Activated T-cell treated with anti-CD3 and anti-CD28 coated beads, Interleukin-2, amount 50 U/mL, for 72 hours (primary cell): ENCODE measurements around the gene ACSM3. TPM values are rescaled to one million over a fixed set of nuclear protein-coding genes. Genes with fewer than 3 reads are reported as not detected.

Experiments
- ATAC-seq, 2 donors: fragments of 150-1000 bp; cut with Tn5 transposase; replicated peaks in 1 of 2; 2 replicates each; pipeline ENCODE4 v1.10.0; 2021; ENCODE audit warnings: moderate library complexity in 2 of 2, mild to moderate bottlenecking in 1 of 2
- DNase-seq, 2 donors: peaks; one replicate each; pipeline ENCODE4 v3.0.0; 2021 to 2022; ENCODE audit warnings: mixed read lengths in 1 of 2
- H3K27ac Mint-ChIP-seq: one replicate; pipeline ENCODE4 v1.8.0; 2022; ENCODE audit warnings: mild to moderate bottlenecking, moderate library complexity, mixed read lengths
- H3K27me3 Mint-ChIP-seq: one replicate; pipeline ENCODE4 v1.8.0; 2022; ENCODE audit warnings: low read depth, mixed read lengths
- H3K36me3 Mint-ChIP-seq, 2 donors: one replicate each; pipeline ENCODE4 v1.8.0; 2022; ENCODE audit warnings: mixed read lengths in 2 of 2, mild to moderate bottlenecking in 1 of 2; ENCODE audit not compliant: insufficient read depth in 2 of 2
- H3K4me1 Mint-ChIP-seq: one replicate; pipeline ENCODE4 v1.8.0; 2022; ENCODE audit warnings: low read depth, mixed read lengths
- H3K4me3 Mint-ChIP-seq, 2 donors: one replicate each; pipeline ENCODE4 v1.8.0; 2022; ENCODE audit warnings: mild to moderate bottlenecking in 2 of 2, mixed read lengths in 2 of 2, moderate library complexity in 2 of 2
- H3K9me3 Mint-ChIP-seq, 2 donors: one replicate each; pipeline ENCODE4 v1.8.0; 2022; ENCODE audit warnings: mixed read lengths in 2 of 2
- total RNA-seq, 2 donors: library from RNA; stranded (reverse); gene quantifications; one replicate each; pipeline ENCODE4 v1.2.3, GENCODE V29; 2022

ACSM3 gene
- total RNA-seq, 2 donors from 2014 or later: 23.7 to 26.7 TPM

GRCh38 chr16:20826039-20826566 is 62.3 kb downstream of the ACSM3 start:
- ATAC-seq (no peak), DNase-seq (no peak)
- H3K27ac Mint-ChIP-seq: no peak overlapping the region
- H3K4me3 Mint-ChIP-seq: no peak overlapping the region
- H3K36me3 Mint-ChIP-seq: peaks cover 2 to 12% of the 10 kb centered on the region in 2 donors
- peaks cover 7% of the 10 kb centered on the region for H3K4me1 Mint-ChIP-seq
- H3K27me3 Mint-ChIP-seq: no peaks in the 10 kb centered on the region
- H3K9me3 Mint-ChIP-seq: no peaks in the 10 kb centered on the region

- DNase-seq (no peak), ATAC-seq (no peak)
- no peaks in the 10 kb centered on the region for H3K4me1 Mint-ChIP-seq
- H3K36me3 Mint-ChIP-seq: peaks cover 2 to 9% of the 10 kb centered on the region in 2 donors
- H3K27me3 Mint-ChIP-seq: no peaks in the 10 kb centered on the region
- no peak overlapping the region for H3K4me3 Mint-ChIP-seq
- no peak overlapping the region for H3K27ac Mint-ChIP-seq
- H3K9me3 Mint-ChIP-seq: peaks cover 0 to 2% of the 10 kb centered on the region in 2 donors
These were observed 65.7 kb downstream of the ACSM3 start for GRCh38 chr16:20829536-20829935.

- ATAC-seq (no peak), DNase-seq (no peak)
- Mint-ChIP-seq H3K4me1 (no peaks in the 10 kb centered on the region), H3K36me3 (peaks cover 4 to 16% of the 10 kb centered on the region in 2 donors), H3K9me3 (peaks cover 2% of the 10 kb centered on the region in 2 donors), H3K4me3 (no peak overlapping the region), H3K27ac (no peak overlapping the region), H3K27me3 (no peaks in the 10 kb centered on the region)
These were observed 66.6 kb downstream of the ACSM3 start for GRCh38 chr16:20830372-20830771.

GRCh38 chr16:20833086-20833485 is 69.3 kb downstream of the ACSM3 start:
- Mint-ChIP-seq H3K27me3 (no peaks in the 10 kb centered on the region), H3K36me3 (peaks cover 6 to 32% of the 10 kb centered on the region in 2 donors), H3K4me3 (no peak overlapping the region), H3K9me3 (peaks cover 2 to 7% of the 10 kb centered on the region in 2 donors), H3K4me1 (no peaks in the 10 kb centered on the region), H3K27ac (no peak overlapping the region)
- ATAC-seq: no peak
- DNase-seq: no peak

GRCh38 chr16:20838240-20838639 is 74.4 kb downstream of the ACSM3 start:
- Mint-ChIP-seq H3K4me3 (no peak overlapping the region), H3K27ac (no peak overlapping the region), H3K27me3 (no peaks in the 10 kb centered on the region), H3K9me3 (peaks cover 2 to 7% of the 10 kb centered on the region in 2 donors), H3K4me1 (no peaks in the 10 kb centered on the region), H3K36me3 (peaks cover 8 to 41% of the 10 kb centered on the region in 2 donors)
- DNase-seq: no peak
- no peak for ATAC-seq

GRCh38 chr16:20839504-20839903 is 75.7 kb downstream of the ACSM3 start:
- Mint-ChIP-seq H3K36me3 (peaks cover 8 to 38% of the 10 kb centered on the region in 2 donors), H3K27ac (no peak overlapping the region), H3K9me3 (peaks cover 2 to 6% of the 10 kb centered on the region in 2 donors), H3K27me3 (no peaks in the 10 kb centered on the region), H3K4me1 (peaks cover 9% of the 10 kb centered on the region), H3K4me3 (no peak overlapping the region)
- ATAC-seq: no peak
- DNase-seq: no peak

- DNase-seq: no peak
- H3K4me3 Mint-ChIP-seq: peak overlapping the region in 1 of 2 donors; percentile 3
These were observed 80.2 kb downstream of the ACSM3 start for GRCh38 chr16:20844054-20844453.

GRCh38 chr16:20844588-20844987 is 80.8 kb downstream of the ACSM3 start:
- DNase-seq: no peak
- no peaks in the 10 kb centered on the region for H3K9me3 Mint-ChIP-seq
- ATAC-seq: peak; percentile 37 to 50
- H3K27me3 Mint-ChIP-seq: no peaks in the 10 kb centered on the region
- H3K36me3 Mint-ChIP-seq: peaks cover 2 to 8% of the 10 kb centered on the region in 2 donors
- no peak overlapping the region for H3K4me3 Mint-ChIP-seq
- peak overlapping the region; percentile 44 for H3K27ac Mint-ChIP-seq
- peaks cover 18% of the 10 kb centered on the region for H3K4me1 Mint-ChIP-seq

More at GRCh38 chr16:20844054-20844453, 80.2 kb downstream of the ACSM3 start:
- ATAC-seq: no peak
- H3K27me3 Mint-ChIP-seq: no peaks in the 10 kb centered on the region
- H3K27ac Mint-ChIP-seq: peak overlapping the region; percentile 44
- H3K9me3 Mint-ChIP-seq: no peaks in the 10 kb centered on the region
- H3K36me3 Mint-ChIP-seq: peaks cover 2 to 8% of the 10 kb centered on the region in 2 donors
- H3K4me1 Mint-ChIP-seq: peaks cover 18% of the 10 kb centered on the region

GRCh38 chr16:20846030-20846429 is 82.2 kb downstream of the ACSM3 start:
- Mint-ChIP-seq H3K4me1 (peaks cover 22% of the 10 kb centered on the region), H3K4me3 (no peak overlapping the region), H3K36me3 (peaks cover 2 to 8% of the 10 kb centered on the region in 2 donors), H3K27me3 (no peaks in the 10 kb centered on the region), H3K9me3 (no peaks in the 10 kb centered on the region), H3K27ac (no peak overlapping the region)
- ATAC-seq (no peak), DNase-seq (no peak)

GRCh38 chr16:20846551-20846950 is 82.7 kb downstream of the ACSM3 start:
- Mint-ChIP-seq H3K4me3 (no peak overlapping the region), H3K27me3 (no peaks in the 10 kb centered on the region), H3K4me1 (peaks cover 22% of the 10 kb centered on the region), H3K36me3 (peaks cover 0 to 6% of the 10 kb centered on the region in 2 donors), H3K27ac (no peak overlapping the region), H3K9me3 (no peaks in the 10 kb centered on the region)
- DNase-seq: no peak
- no peak for ATAC-seq

Other genes with a start within 250 kb of the ACSM3 start
- gene ACSM2B, start 187.6 kb upstream of the ACSM3 start, total RNA-seq: under 1 TPM in 1 of 2 donors, not detected in 1; 0.10 TPM
- under 1 TPM; 0.36 to 0.49 TPM for gene ACSM1, start 66.3 kb upstream of the ACSM3 start, total RNA-seq
- gene THUMPD1, start 22.2 kb upstream of the ACSM3 start, total RNA-seq: 10 to 100 TPM; 53.7 to 54.4 TPM
- gene ERI2, start 42.5 kb downstream of the ACSM3 start, total RNA-seq: 10 to 100 TPM; 20.8 to 24.7 TPM
- 10 to 100 TPM; 16.5 to 23.8 TPM for gene REXO5, start 42.5 kb downstream of the ACSM3 start, total RNA-seq
- 1 to 10 TPM; 5.7 to 9.9 TPM for gene DCUN1D3, start 136.3 kb downstream of the ACSM3 start, total RNA-seq
- 10 to 100 TPM; 31.8 to 44.0 TPM for gene LYRM1, start 136.8 kb downstream of the ACSM3 start, total RNA-seq